Panc1 (cell line): ENCODE results near the gene PBX1.

Source experiments
- CTCF ChIP-seq: fragments of 450-650 bp; IDR thresholded peaks from 2 replicates; pipeline ENCODE4 v1.5.1; 2017; ENCODE audit warnings: mild to moderate bottlenecking
- POLR2AphosphoS5 ChIP-seq: IDR thresholded peaks from 2 replicates; pipeline ENCODE4 v1.6.1; 2012; ENCODE audit warnings: mild to moderate bottlenecking, low read depth, low read length, moderate library complexity
- REST ChIP-seq, 2 experiments: IDR thresholded peaks; 2 replicates each; pipeline ENCODE4 v1.6.1; 2011 to 2012; ENCODE audit warnings: low read depth in 2 of 2, control low read depth in 1 of 2, low read length in 1 of 2, mild to moderate bottlenecking in 1 of 2, moderate library complexity in 1 of 2; ENCODE audit not compliant: insufficient read depth in 1 of 2
- TCF7L2 ChIP-seq: IDR thresholded peaks from 2 replicates; pipeline ENCODE4 v1.6.1; 2011; ENCODE audit warnings: mild to moderate bottlenecking, low read depth, low read length, inconsistent platforms

- TF ChIP-seq TCF7L2 (no peak), CTCF (no peak), POLR2AphosphoS5 (no peak), REST (IDR thresholded peaks at IDR 0.05; ENCODE audit: insufficient read depth in 1 of 2, low read depth in 2 of 2, low read length in 1 of 2) (no peak)
These were observed 134.8 kb downstream of the PBX1 start for GRCh38 chr1:164693564-164694359.
